Testis (tissue), 3 donors: ENCODE measurements around the gene THSD7A. TPM values are rescaled to one million over a fixed set of nuclear protein-coding genes. Genes with fewer than 3 reads are reported as not detected.

Source experiments
- DNase-seq: peaks from one replicate; pipeline ENCODE4 v3.0.0-alpha.2; 2019
- H3K27ac ChIP-seq, 2 donors: fragments of 200-600 bp; sonication (generic); one replicate each; pipeline ENCODE4 v1.5.1; 2019
- H3K27me3 ChIP-seq: fragments of 200-600 bp; sonication (generic); one replicate; pipeline ENCODE4 v1.5.1; 2019
- H3K36me3 ChIP-seq: fragments of 200-600 bp; sonication (generic); one replicate; pipeline ENCODE4 v1.5.1; 2017; ENCODE audit warnings: low read depth; ENCODE audit errors: missing control alignments
- H3K4me1 ChIP-seq: fragments of 200-600 bp; sonication (generic); one replicate; pipeline ENCODE4 v1.5.1; 2019
- H3K4me3 ChIP-seq, 2 donors: fragments of 200-600 bp; sonication (generic); one replicate each; pipeline ENCODE4 v1.5.1; 2017 to 2019
- H3K9me3 ChIP-seq: fragments of 200-600 bp; sonication (generic); one replicate; pipeline ENCODE4 v1.5.1; 2017
- CTCF ChIP-seq, 3 experiments: fragments of 450-650 bp in 2 of 3; fragments of 200-600 bp in 1 of 3; sonication (generic) in 1 of 3; IDR thresholded peaks; one replicate each; pipeline ENCODE4 v1.5.1; 2016 to 2019; ENCODE audit warnings: antibody characterized with exemption in 3 of 3, mild to moderate bottlenecking in 2 of 3, moderate library complexity in 1 of 3
- POLR2A ChIP-seq: fragments of 450-650 bp; IDR thresholded peaks from one replicate; pipeline ENCODE4 v1.6.1; 2017; ENCODE audit warnings: antibody characterized with exemption, mild to moderate bottlenecking, moderate library complexity
- WGBS, 2 donors: methylation state at CpG; one replicate each; pipeline ENCODE4 v1.1.5; 2018; 5-methylcytosine and 5-hydroxymethylcytosine counted together
- intact Hi-C: fragments of 100-400 bp; cut with DNase I; formaldehyde crosslinking; loops from one replicate; pipeline ENCODE4 v1.15.1; 2023; ENCODE audit warnings: low total_unique reads
- polyA plus RNA-seq: library from polyadenylated mRNA; stranded (reverse); fragments of 350-450 nt; fragmentation: Illumina TruSeq; extraction: RNeasy Lipid Tissue Mini Kit (QIAGEN cat#74804); gene quantifications from one replicate; pipeline ENCODE4 v1.2.3, GENCODE V29; 2014; ENCODE audit warnings: low read depth, low replicate concordance; ENCODE audit not compliant: insufficient read depth
- total RNA-seq, 2 donors: library from RNA; depleted of rRNA; stranded (reverse); fragments of >200 nt; gene quantifications; one replicate each; pipeline ENCODE4 v1.2.3, GENCODE V29; 2016

THSD7A gene
- total and polyA plus RNA-seq, 3 donors from 2014 or later: 1.6 to 7.0 (median 6.8) TPM

DNA sequence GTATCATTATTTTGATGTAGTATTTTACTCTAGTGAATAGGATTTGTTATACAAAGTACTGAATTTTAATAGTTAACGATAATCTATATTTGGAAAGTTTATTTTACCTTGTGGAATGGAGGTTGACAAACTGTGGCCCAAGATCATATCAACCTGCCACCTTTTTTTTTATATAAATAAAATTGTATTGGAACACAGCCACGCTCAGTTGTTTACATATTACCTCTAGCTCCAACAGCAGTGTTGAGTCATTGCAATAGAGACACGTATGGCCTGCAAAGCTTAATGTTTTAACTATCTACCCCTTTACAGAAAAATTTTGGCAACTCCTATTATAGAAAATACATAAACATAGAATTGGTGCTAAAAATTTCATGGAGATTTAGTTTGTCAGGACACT is 239.3 kb downstream of the THSD7A start:
- WGBS, 2 donors: 95 to 97% methylated on average over 3 of the region's 3 CpGs
- Histone ChIP-seq H3K27me3 (no peaks in the 10 kb centered on the region), H3K27ac (no peak overlapping the region), H3K9me3 (no peaks in the 10 kb centered on the region), H3K4me3 (no peak overlapping the region), H3K4me1 (no peaks in the 10 kb centered on the region), H3K36me3 (no peaks in the 10 kb centered on the region)
- intact Hi-C loops: no loop called here
- no peak for TF ChIP-seq CTCF (IDR thresholded peaks at IDR 0.05)
- no peak for TF ChIP-seq POLR2A
- no peak for DNase-seq

DNA sequence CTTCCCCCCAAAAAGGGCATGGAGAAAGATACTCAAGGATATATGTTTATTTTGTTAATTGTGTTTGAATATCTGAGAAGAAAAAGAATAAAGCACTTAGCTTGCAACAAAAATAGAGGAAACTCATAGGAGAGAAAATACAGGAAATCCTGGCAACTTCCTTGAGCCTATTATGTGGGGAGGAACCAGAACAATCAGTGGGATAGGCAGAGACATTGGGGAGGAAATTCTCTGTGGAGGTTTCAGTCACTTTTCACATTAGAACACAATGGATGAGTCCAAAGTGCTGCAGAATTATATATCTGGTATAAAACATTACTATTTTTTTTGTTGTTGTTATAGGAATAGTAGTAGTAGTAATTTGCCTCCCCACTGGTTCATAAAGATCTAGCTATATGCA is 240.1 kb downstream of the THSD7A start:
- Histone ChIP-seq H3K4me3 (no peak overlapping the region), H3K27ac (no peak overlapping the region), H3K9me3 (no peaks in the 10 kb centered on the region), H3K27me3 (no peaks in the 10 kb centered on the region), H3K36me3 (no peaks in the 10 kb centered on the region), H3K4me1 (no peaks in the 10 kb centered on the region)
- no peak for DNase-seq
- intact Hi-C loops: no loop called here
- TF ChIP-seq CTCF (IDR thresholded peaks at IDR 0.05) (no peak), POLR2A (no peak)

DNA sequence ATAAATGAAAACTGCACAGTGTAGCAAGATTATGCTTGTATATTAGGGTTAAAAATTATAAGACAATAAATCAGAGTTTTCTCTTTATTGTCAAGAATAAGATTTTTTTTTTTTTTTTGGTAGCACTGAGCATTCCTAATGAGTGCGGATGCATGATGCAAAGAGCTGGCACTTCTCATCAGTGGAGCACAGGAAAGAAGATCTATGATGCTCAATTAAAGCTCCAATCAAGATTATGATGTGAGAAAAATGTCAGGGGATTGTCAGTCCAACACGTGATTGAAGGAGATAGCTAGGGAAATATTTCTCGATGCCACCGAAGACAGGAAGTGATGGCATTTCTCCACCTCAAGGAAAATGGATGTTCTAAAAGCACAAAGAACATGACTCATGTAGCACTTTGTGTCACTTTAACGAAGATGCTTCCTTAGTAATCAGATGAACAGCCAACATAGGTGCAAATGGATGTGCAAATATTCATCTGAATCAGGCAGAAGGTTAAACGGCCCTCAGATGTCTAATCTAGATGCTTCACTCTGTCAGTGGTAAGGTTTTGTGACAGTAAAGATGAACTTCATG is 240.9 kb downstream of the THSD7A start:
- no peaks in the 10 kb centered on the region for H3K9me3 ChIP-seq
- no peak overlapping the region for H3K27ac ChIP-seq
- WGBS, 2 donors: 70 to 76% methylated on average over 6 of the region's 6 CpGs
- H3K4me1 ChIP-seq: no peaks in the 10 kb centered on the region
- intact Hi-C loops: no loop called here
- H3K36me3 ChIP-seq: no peaks in the 10 kb centered on the region
- no peak overlapping the region for H3K4me3 ChIP-seq
- no peak for DNase-seq
- no peak for TF ChIP-seq CTCF (IDR thresholded peaks at IDR 0.05)
- H3K27me3 ChIP-seq: no peaks in the 10 kb centered on the region

DNA sequence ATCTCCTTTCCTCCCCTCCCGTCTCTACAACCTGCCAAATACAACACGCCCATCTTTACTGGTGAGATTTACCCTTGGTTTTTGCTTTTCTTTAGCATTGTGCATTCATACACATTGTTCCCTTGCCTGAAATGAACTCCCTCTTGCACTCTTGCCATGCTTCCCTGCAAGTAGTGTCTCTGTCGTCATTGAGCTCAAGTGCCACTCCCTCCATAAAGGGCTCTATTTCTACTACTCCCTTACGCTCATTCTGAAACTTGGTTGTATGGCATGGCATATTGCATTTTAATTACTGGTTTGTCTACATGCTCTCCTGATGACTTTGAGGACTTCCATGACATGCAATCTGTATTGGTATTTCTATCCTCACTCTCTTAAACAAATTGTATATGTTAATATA is 242.7 kb downstream of the THSD7A start:
- intact Hi-C loops: no loop called here
- DNase-seq: no peak
- no peak overlapping the region for H3K4me3 ChIP-seq
- H3K9me3 ChIP-seq: no peaks in the 10 kb centered on the region
- no peaks in the 10 kb centered on the region for H3K36me3 ChIP-seq
- WGBS, 2 donors: 92 to 93% methylated on average over 4 of the region's 4 CpGs
- H3K27ac ChIP-seq: no peak overlapping the region
- H3K4me1 ChIP-seq: no peaks in the 10 kb centered on the region
- TF ChIP-seq CTCF (IDR thresholded peaks at IDR 0.05) (no peak), POLR2A (no peak)
- no peaks in the 10 kb centered on the region for H3K27me3 ChIP-seq

DNA sequence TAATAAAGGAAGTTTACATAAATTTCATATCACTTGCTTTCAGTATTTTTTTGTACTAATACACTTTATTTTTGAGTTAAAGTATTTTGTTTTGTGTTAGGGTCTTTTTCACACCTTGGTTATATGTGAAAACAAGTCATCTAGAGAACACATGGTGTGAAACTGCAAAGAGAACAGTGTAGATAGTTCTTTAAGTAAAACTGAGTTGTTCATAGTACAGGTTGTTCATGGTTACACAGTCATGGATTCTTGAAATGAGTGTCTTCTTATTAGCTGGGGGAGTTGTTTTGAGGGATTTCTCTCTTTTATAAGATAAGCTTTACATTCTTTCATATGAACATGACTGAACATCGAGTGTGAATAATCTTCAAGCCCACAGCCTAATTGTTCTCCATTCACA is 244.2 kb downstream of the THSD7A start:
- 52 to 58% methylated on average over 1 of the region's 1 CpG for WGBS, 2 donors
- Histone ChIP-seq H3K4me1 (no peaks in the 10 kb centered on the region), H3K27ac (no peak overlapping the region), H3K9me3 (no peaks in the 10 kb centered on the region), H3K4me3 (no peak overlapping the region), H3K27me3 (no peaks in the 10 kb centered on the region), H3K36me3 (no peaks in the 10 kb centered on the region)
- DNase-seq: no peak
- no peak for TF ChIP-seq CTCF (IDR thresholded peaks at IDR 0.05)
- TF ChIP-seq POLR2A: no peak
- intact Hi-C loops: no loop called here
